H1 (cell line): ENCODE data around the gene WLS.

ENCODE experiments used
- CREB1 ChIP-seq: IDR thresholded peaks from 2 replicates; pipeline ENCODE4 v1.6.1; 2012; ENCODE audit warnings: inconsistent platforms
- CTCF ChIP-seq, 3 experiments: IDR thresholded peaks; 1 replicate in 2 of 3; 2 replicates in 1 of 3; pipeline versions ENCODE4 v1.5.1 to v1.6.1; 2011; ENCODE audit warnings: low read length in 3 of 3, mild to moderate bottlenecking in 3 of 3, inconsistent platforms in 2 of 3, low read depth in 1 of 3, moderate library complexity in 1 of 3; ENCODE audit not compliant: insufficient read depth in 1 of 3; ENCODE audit errors: control extremely low read depth in 1 of 3
- POLR2A ChIP-seq, 2 experiments: IDR thresholded peaks; 1 replicate in 1 of 2; 2 replicates in 1 of 2; pipeline ENCODE4 v1.6.1; 2011; ENCODE audit warnings: low read depth in 2 of 2, low read length in 2 of 2, mild to moderate bottlenecking in 2 of 2; ENCODE audit errors: control extremely low read depth in 1 of 2
- SP1 ChIP-seq: IDR thresholded peaks from 2 replicates; pipeline ENCODE4 v1.6.1; 2011; ENCODE audit warnings: low read depth, low read length

GRCh38 chr1:68142036-68142435, 90.3 kb downstream of the WLS start:
- TF ChIP-seq CTCF (IDR thresholded peaks at IDR 0.05; ENCODE audit: control extremely low read depth in 1 of 3, insufficient read depth in 1 of 3, low read depth in 1 of 3, low read length in 3 of 3) (no peak), CREB1 (no peak), POLR2A (IDR thresholded peaks at IDR 0.05; ENCODE audit: control extremely low read depth in 1 of 2, low read depth in 2 of 2, low read length in 2 of 2) (no peak), SP1 (no peak)
